ENCODE measurements around the gene GAL3ST1.
"Not testable (repeated sequence)": the region's sequence is repeated elsewhere in the genome, so short reads cannot be mapped to it uniquely, and the experiment has no call there.

GAL3ST1 gene

DNA sequence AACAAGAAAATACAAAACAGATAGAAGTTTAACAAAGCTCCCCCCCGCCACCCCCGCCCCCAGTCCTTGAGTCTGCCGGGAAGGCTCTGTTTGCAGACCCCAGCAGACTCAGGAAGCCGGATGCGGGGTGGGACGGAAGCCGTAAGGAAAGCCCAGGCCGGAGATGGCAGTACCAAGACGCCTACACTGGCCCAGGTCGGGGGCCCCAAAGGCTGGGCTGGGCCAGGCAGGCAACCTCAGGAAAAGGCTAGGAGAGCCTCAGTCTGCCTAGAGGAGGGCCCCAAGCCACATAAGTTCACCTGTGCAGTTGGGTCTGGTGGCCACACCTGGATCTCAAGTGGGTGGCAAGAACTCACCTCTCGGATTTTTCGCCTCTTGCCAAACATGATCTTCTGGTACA lies 4.0 kb upstream of the GAL3ST1 start:
- 95 to 97% methylated on average over 12 of the region's 12 CpGs for WGBS, 2 experiments
- Histone ChIP-seq H3K36me3 (ENCODE audit: control insufficient read depth, insufficient read depth, low read length) (peaks cover 37% of the 10 kb centered on the region), H3K4me3 (ENCODE audit: insufficient read depth, low read depth, low read length) (no peak overlapping the region), H3K4me1 (ENCODE audit: control insufficient read depth, insufficient read depth, low read length) (peaks cover 11% of the 10 kb centered on the region), H3K27ac (ENCODE audit: insufficient read depth, low read depth, low read length, poor library complexity, severe bottlenecking) (no peak overlapping the region), H3K9me3 (ENCODE audit: control insufficient read depth, low read length) (no peaks in the 10 kb centered on the region), H3K27me3 (ENCODE audit: control insufficient read depth, insufficient read depth, low read length, poor library complexity, severe bottlenecking) (no peaks in the 10 kb centered on the region)

DNA sequence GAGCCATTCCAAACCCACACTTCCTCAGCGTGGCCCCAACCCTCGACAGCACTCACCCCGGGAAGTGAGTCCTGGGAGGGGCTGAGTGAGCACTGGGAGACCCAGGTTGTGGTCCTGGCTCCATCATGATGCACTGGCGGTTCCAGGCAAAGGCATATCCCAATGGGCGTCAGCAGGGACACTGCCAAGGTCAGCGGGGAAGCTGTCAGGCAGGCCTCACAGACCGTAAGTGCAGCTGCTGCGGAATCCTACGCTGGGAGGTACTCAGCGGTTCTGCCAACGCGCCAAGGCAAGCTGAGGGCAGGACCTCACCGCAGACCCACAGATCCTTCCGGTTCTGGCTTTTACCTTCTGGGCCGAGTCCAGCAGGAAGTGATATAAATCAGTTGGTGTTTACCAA lies 1.4 kb upstream of the GAL3ST1 start:
- Histone ChIP-seq H3K27ac (ENCODE audit: insufficient read depth, low read depth, low read length, poor library complexity, severe bottlenecking) (no peak overlapping the region), H3K9me3 (ENCODE audit: control insufficient read depth, low read length) (no peaks in the 10 kb centered on the region), H3K4me1 (ENCODE audit: control insufficient read depth, insufficient read depth, low read length) (peaks cover 13% of the 10 kb centered on the region), H3K27me3 (ENCODE audit: control insufficient read depth, insufficient read depth, low read length, poor library complexity, severe bottlenecking) (no peaks in the 10 kb centered on the region), H3K36me3 (ENCODE audit: control insufficient read depth, insufficient read depth, low read length) (peaks cover 24% of the 10 kb centered on the region), H3K4me3 (ENCODE audit: insufficient read depth, low read depth, low read length) (no peak overlapping the region)
- WGBS, 2 experiments = 94% methylated on average over 15 of the region's 15 CpGs

DNA sequence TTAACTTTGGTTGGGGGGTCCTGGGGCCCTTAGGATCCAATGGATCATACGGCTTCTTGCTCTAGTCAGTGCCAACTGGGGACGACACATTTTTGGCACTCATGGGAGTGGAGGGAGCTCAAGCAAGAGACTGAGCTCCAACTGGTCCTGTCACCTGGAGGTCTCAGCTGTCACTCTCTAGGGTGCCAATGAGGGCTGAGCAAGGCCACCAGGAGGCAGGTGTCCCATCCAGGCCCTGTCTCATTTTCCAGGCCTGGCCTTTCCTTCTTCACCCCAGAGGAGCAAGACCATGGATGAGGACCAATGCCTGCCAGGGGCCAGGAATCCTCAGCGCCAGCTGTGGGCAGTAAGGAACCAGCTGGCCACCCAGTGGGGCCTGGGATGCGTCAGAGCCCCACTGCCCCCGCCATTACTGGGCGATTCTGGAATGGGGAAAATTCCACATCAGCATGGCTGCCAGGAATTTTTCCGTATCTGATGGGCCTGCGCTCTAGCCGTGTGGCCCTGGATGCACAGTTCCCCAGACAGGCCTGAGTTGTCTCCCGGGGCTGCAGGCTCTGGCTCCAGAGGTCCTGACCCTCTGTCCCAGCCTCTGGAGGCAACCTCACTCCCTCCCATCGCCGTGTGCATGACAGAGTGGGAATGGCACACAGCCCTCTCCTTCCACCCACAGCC lies 669 bp upstream of the GAL3ST1 start:
- Histone ChIP-seq H3K27ac (ENCODE audit: insufficient read depth, low read depth, low read length, poor library complexity, severe bottlenecking) (no peak overlapping the region), H3K27me3 (ENCODE audit: control insufficient read depth, insufficient read depth, low read length, poor library complexity, severe bottlenecking) (no peaks in the 10 kb centered on the region), H3K9me3 (ENCODE audit: control insufficient read depth, low read length) (no peaks in the 10 kb centered on the region), H3K4me1 (ENCODE audit: control insufficient read depth, insufficient read depth, low read length) (peaks cover 13% of the 10 kb centered on the region), H3K4me3 (ENCODE audit: insufficient read depth, low read depth, low read length) (peak overlapping the region; percentile 35), H3K36me3 (ENCODE audit: control insufficient read depth, insufficient read depth, low read length) (peaks cover 18% of the 10 kb centered on the region)
- WGBS, 2 experiments = 86 to 87% methylated on average over 12 of the region's 12 CpGs

DNA sequence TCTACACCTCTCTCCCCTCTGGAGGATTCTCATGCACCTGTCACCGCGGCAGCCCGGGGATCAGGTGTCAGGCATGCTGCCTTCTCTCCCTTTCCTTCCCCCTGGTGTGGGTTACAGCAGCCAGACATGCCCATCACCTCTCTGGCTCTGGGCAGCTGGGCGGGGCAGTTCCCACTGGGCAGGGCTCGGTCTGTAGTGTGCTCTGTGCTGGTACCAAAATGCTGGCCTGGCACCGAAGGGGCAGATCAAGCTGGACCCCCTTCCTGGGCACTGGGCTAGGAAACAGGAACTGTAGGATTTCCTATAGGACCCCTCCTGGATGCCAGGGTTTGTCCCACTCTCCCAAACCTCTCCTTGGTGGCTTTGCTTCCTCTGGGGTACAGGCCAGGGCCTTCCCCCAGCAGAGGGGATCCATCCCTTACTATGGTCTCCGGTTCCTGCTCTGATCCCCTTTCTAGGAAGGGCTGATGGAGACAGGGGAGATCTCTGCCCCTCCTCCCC lies 821 bp downstream of the GAL3ST1 start:
- H3K27me3 ChIP-seq (ENCODE audit: control insufficient read depth, insufficient read depth, low read length, poor library complexity, severe bottlenecking) = no peaks in the 10 kb centered on the region
- H3K4me1 ChIP-seq (ENCODE audit: control insufficient read depth, insufficient read depth, low read length) = peaks cover 13% of the 10 kb centered on the region
- 67 to 68% methylated on average over 7 of the region's 7 CpGs for WGBS, 2 experiments
- peak overlapping the region; percentile 46 for H3K4me3 ChIP-seq (ENCODE audit: insufficient read depth, low read depth, low read length)
- H3K27ac ChIP-seq (ENCODE audit: insufficient read depth, low read depth, low read length, poor library complexity, severe bottlenecking) = no peak overlapping the region
- no peaks in the 10 kb centered on the region for H3K9me3 ChIP-seq (ENCODE audit: control insufficient read depth, low read length)
- H3K36me3 ChIP-seq (ENCODE audit: control insufficient read depth, insufficient read depth, low read length) = peaks cover 13% of the 10 kb centered on the region

DNA sequence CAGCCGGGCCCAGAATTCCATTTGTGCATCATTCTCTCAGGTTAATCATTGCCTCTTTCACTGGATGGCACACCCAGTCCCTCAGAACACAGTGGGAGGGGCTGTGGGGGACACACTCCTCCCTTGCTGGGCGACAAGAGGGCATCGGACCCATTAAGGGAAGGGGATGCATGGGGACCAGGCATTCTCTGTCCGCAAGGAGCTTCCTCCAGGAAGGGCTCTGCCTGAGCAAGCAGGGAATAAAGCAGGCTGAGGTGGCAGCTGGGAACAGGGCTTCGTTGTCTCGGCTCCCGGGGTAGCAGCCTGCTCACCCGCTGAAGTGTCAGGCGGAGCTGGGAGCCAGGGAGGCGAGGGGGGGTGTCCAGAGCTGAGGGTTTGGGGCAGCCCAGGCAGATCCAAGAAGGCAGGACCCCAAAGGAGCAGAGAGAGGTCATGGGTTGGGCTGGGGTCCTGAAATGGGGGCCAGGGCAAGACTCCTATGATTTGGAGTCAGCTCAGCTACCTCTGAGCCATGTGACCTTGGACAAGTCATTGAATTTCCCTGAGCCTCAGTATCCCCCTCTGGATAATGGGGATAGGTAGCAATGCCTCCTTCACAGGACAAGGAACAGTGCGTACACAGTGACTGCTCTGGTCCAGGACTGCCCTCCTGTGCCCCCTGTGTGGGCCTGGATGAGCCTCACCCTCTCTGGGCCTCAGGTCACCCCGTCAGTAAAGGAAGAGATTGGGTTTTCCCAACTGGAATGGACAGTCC lies 1.4 kb downstream of the GAL3ST1 start:
- Histone ChIP-seq H3K4me1 (ENCODE audit: control insufficient read depth, insufficient read depth, low read length) (peaks cover 13% of the 10 kb centered on the region), H3K27ac (ENCODE audit: insufficient read depth, low read depth, low read length, poor library complexity, severe bottlenecking) (no peak overlapping the region), H3K36me3 (ENCODE audit: control insufficient read depth, insufficient read depth, low read length) (peaks cover 10% of the 10 kb centered on the region), H3K27me3 (ENCODE audit: control insufficient read depth, insufficient read depth, low read length, poor library complexity, severe bottlenecking) (no peaks in the 10 kb centered on the region), H3K4me3 (ENCODE audit: insufficient read depth, low read depth, low read length) (no peak overlapping the region), H3K9me3 (ENCODE audit: control insufficient read depth, low read length) (no peaks in the 10 kb centered on the region)
- WGBS, 2 experiments = 80 to 82% methylated on average over 12 of the region's 12 CpGs

DNA sequence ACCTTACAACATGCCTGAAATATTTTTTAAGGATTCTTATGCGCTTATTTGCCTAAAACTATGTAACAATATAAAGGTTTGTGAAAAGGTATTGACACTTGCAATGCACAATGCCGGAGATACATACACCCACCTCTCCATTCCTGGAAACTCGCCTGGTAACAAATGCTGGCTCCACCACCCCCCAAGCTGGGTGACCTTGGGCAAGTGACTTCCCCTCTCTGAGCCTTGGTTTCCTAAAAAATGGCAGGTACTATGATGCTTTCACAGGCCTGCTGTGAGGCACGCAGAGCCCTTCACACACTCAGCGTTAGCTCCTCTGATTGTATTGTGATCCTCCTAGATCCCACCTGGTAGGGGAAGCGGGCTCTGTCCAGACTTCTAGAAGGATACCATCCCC lies 2.3 kb downstream of the GAL3ST1 start:
- H3K27ac ChIP-seq (ENCODE audit: insufficient read depth, low read depth, low read length, poor library complexity, severe bottlenecking) = no peak overlapping the region
- H3K36me3 ChIP-seq (ENCODE audit: control insufficient read depth, insufficient read depth, low read length) = peaks cover 10% of the 10 kb centered on the region
- H3K27me3 ChIP-seq (ENCODE audit: control insufficient read depth, insufficient read depth, low read length, poor library complexity, severe bottlenecking) = no peaks in the 10 kb centered on the region
- WGBS, 2 experiments = 89 to 95% methylated on average over 5 to 6 of the region's 6 CpGs
- H3K4me1 ChIP-seq (ENCODE audit: control insufficient read depth, insufficient read depth, low read length) = peaks cover 13% of the 10 kb centered on the region
- H3K4me3 ChIP-seq (ENCODE audit: insufficient read depth, low read depth, low read length) = no peak overlapping the region
- no peaks in the 10 kb centered on the region for H3K9me3 ChIP-seq (ENCODE audit: control insufficient read depth, low read length)

DNA sequence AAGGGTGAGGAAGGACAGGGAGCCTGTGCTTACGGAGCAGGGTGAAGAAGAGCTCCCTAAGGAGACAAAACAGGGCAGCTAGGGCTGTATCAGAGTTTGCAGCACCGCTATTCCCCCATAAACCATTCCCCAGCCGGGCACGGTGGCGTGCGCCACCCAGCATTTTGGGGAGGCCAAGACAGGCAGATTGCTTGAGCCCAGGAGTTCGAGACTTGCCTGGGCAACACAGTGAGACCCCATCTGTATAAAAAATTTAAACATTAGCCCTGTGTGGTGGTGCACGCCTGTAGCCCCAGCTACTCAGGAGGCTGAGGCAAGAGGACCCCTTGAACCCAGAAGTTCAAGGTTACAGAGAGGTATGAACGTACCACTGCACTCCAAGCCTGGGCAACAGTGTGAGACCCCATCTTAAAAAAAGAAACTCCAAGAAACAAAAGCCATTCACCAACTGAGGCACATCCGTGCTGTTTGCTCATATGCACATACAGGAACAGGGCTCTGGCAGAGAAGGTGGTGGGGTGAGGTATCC lies 4.7 kb downstream of the GAL3ST1 start:
- Histone ChIP-seq H3K4me3 (ENCODE audit: insufficient read depth, low read depth, low read length) (no peak overlapping the region), H3K36me3 (ENCODE audit: control insufficient read depth, insufficient read depth, low read length) (no peaks in the 10 kb centered on the region), H3K27ac (ENCODE audit: insufficient read depth, low read depth, low read length, poor library complexity, severe bottlenecking) (no peak overlapping the region), H3K4me1 (ENCODE audit: control insufficient read depth, insufficient read depth, low read length) (peaks cover 7% of the 10 kb centered on the region), H3K27me3 (ENCODE audit: control insufficient read depth, insufficient read depth, low read length, poor library complexity, severe bottlenecking) (no peaks in the 10 kb centered on the region), H3K9me3 (ENCODE audit: control insufficient read depth, low read length) (no peaks in the 10 kb centered on the region)
- 93% methylated on average over 10 of the region's 10 CpGs for WGBS, 2 experiments

DNA sequence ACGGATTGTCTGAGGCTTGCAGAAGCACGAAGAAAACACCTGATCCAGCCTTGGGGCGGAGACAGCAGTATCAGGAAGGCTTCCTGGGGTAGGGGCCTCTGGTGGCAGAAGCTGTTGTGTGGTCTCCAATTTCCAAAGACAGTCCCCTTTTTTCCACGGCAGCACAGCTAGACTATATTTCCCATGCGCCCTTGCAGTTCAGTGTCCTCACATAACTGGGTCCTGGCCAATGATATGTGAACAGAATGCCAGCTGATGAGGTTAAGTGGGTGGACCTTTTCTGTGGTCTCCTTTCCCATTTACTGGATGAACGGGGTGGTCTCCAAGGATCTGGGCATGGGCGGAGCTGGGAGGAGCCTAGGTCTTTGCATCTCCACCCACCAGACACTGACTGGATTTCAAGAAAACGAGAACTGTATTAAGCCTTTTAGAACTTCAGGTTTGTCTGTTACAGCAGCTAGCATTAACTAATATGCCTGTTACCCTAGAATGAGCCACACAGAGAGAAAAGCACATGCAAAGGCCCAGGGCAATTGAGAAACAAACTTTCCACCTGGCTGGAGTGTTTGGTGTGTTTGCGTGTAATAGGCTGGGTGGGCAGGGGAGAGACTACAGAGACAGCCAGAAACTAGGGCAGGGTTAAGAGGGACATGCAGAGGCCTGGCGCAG lies 6.2 kb downstream of the GAL3ST1 start:
- no peak overlapping the region for H3K4me3 ChIP-seq (ENCODE audit: insufficient read depth, low read depth, low read length)
- H3K27ac ChIP-seq (ENCODE audit: insufficient read depth, low read depth, low read length, poor library complexity, severe bottlenecking) = no peak overlapping the region
- H3K36me3 ChIP-seq (ENCODE audit: control insufficient read depth, insufficient read depth, low read length) = no peaks in the 10 kb centered on the region
- peaks cover under 1% of the 10 kb centered on the region for H3K4me1 ChIP-seq (ENCODE audit: control insufficient read depth, insufficient read depth, low read length)
- no peaks in the 10 kb centered on the region for H3K27me3 ChIP-seq (ENCODE audit: control insufficient read depth, insufficient read depth, low read length, poor library complexity, severe bottlenecking)
- 73 to 82% methylated on average over 10 of the region's 10 CpGs for WGBS, 2 experiments
- H3K9me3 ChIP-seq (ENCODE audit: control insufficient read depth, low read length) = no peaks in the 10 kb centered on the region

DNA sequence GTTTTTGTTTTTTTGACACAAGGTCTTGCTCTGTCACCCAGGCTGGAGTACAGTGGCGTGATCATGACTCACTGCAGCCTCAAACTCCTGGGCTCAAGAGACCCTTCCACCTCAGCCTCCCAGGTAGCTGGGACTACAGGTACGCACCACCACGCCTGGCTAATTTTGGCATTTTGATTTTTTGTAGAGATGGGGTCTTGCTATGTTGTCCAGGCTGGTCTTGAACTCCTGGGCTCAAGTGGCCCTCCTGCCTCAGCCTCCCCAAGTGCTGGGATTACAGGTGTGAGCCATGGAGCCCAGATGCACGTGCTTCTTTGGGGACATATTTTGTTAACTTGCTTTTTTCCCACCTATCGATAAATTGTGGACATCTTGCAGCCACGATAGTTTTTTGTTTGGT lies 7.2 kb downstream of the GAL3ST1 start:
- 97% methylated on average over 6 of the region's 6 CpGs for WGBS, 2 experiments
- not testable (repeated sequence) for H3K4me3 ChIP-seq (ENCODE audit: insufficient read depth, low read depth, low read length); H3K4me1 ChIP-seq (ENCODE audit: control insufficient read depth, insufficient read depth, low read length); H3K9me3 ChIP-seq (ENCODE audit: control insufficient read depth, low read length); H3K27me3 ChIP-seq (ENCODE audit: control insufficient read depth, insufficient read depth, low read length, poor library complexity, severe bottlenecking); H3K27ac ChIP-seq (ENCODE audit: insufficient read depth, low read depth, low read length, poor library complexity, severe bottlenecking); H3K36me3 ChIP-seq (ENCODE audit: control insufficient read depth, insufficient read depth, low read length)

DNA sequence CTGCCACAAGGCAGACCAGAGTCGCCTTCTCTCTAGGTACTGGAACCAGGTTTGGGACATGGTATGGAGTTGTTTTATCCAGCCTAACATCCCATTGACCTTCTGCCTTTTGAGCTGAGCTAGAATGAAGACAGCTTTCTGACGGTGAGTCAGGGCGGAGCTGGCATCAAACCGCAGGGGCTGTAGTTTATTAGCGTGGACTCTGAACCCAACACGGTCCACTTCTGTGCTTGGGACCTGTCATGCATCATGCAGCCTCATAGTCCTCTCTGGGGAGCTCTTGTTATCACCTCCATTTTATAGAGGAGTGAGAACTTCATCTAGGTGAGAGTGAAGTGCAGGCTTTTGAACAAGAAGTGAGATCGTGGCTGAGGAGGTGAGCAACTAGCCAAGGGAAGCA lies 8.3 kb downstream of the GAL3ST1 start:
- Histone ChIP-seq H3K36me3 (ENCODE audit: control insufficient read depth, insufficient read depth, low read length) (no peaks in the 10 kb centered on the region), H3K4me1 (ENCODE audit: control insufficient read depth, insufficient read depth, low read length) (no peaks in the 10 kb centered on the region), H3K4me3 (ENCODE audit: insufficient read depth, low read depth, low read length) (no peak overlapping the region), H3K27me3 (ENCODE audit: control insufficient read depth, insufficient read depth, low read length, poor library complexity, severe bottlenecking) (no peaks in the 10 kb centered on the region), H3K27ac (ENCODE audit: insufficient read depth, low read depth, low read length, poor library complexity, severe bottlenecking) (no peak overlapping the region), H3K9me3 (ENCODE audit: control insufficient read depth, low read length) (no peaks in the 10 kb centered on the region)
- WGBS, 2 experiments = 87 to 88% methylated on average over 7 of the region's 7 CpGs

Measured in ectodermal cell (in vitro differentiated cells).